Astrocyte (in vitro differentiated cells and primary cell): ENCODE measurements around the gene TMEM106B. TPM values are rescaled to one million over a fixed set of nuclear protein-coding genes. Genes with fewer than 3 reads are reported as not detected.
A peak's percentile ranks its signal among the peaks of the same experiment; 100 is the strongest.

Source experiments
- DNase-seq: peaks from one replicate; pipeline ENCODE4 v3.0.0-alpha.2; 2010; ENCODE audit warnings: low read depth
- FAIRE-seq: peaks from 2 replicates; lab custom pipeline; 2011; peaks lifted over from hg19 to GRCh38; lab: Jason Lieb, UNC
- H2AFZ ChIP-seq: 2 replicates; pipeline ENCODE4 v1.6.0; 2012; ENCODE audit warnings: low read depth, low read length, inconsistent platforms
- H3K27ac ChIP-seq: 2 replicates; pipeline ENCODE4 v1.5.1; 2011; ENCODE audit warnings: low read depth, low read length, inconsistent platforms
- H3K27me3 ChIP-seq: 2 replicates; pipeline ENCODE4 v1.6.0; 2011; ENCODE audit warnings: low read length, inconsistent platforms; ENCODE audit not compliant: insufficient read depth
- H3K36me3 ChIP-seq: 2 replicates; pipeline ENCODE4 v1.5.1; 2011; ENCODE audit warnings: low read length, inconsistent platforms; ENCODE audit not compliant: insufficient read depth
- H3K4me1 ChIP-seq: 2 replicates; pipeline ENCODE4 v1.5.1; 2011; ENCODE audit warnings: low read length, inconsistent platforms; ENCODE audit not compliant: insufficient read depth
- H3K4me2 ChIP-seq: 2 replicates; pipeline ENCODE4 v1.6.0; 2012; ENCODE audit warnings: low read length, inconsistent platforms
- H3K4me3 ChIP-seq: 2 replicates; pipeline ENCODE4 v1.5.1; 2011; ENCODE audit warnings: low read depth, mild to moderate bottlenecking, low read length, inconsistent platforms; ENCODE audit not compliant: insufficient read depth
- H3K79me2 ChIP-seq: 2 replicates; pipeline ENCODE4 v1.6.0; 2012; ENCODE audit warnings: mild to moderate bottlenecking, low read length, inconsistent platforms; ENCODE audit not compliant: insufficient read depth
- H3K9ac ChIP-seq: 2 replicates; pipeline ENCODE4 v1.6.0; 2012; ENCODE audit warnings: mild to moderate bottlenecking, low read length, inconsistent platforms
- H3K9me3 ChIP-seq: 2 replicates; pipeline ENCODE4 v1.5.1; 2012; ENCODE audit warnings: low read depth, mild to moderate bottlenecking, low read length, inconsistent platforms; ENCODE audit not compliant: insufficient read depth
- H4K20me1 ChIP-seq: 2 replicates; pipeline ENCODE4 v1.6.0; 2012; ENCODE audit warnings: low read length, inconsistent platforms; ENCODE audit not compliant: insufficient read depth
- H3K27ac Mint-ChIP-seq: one replicate; pipeline ENCODE4 v1.8.0; 2021; ENCODE audit warnings: mild to moderate bottlenecking, mixed read lengths; ENCODE audit not compliant: unreplicated experiment
- H3K27me3 Mint-ChIP-seq: one replicate; pipeline ENCODE4 v1.8.0; 2021; ENCODE audit warnings: low read depth, mixed read lengths; ENCODE audit not compliant: unreplicated experiment
- H3K36me3 Mint-ChIP-seq: one replicate; pipeline ENCODE4 v1.8.0; 2021; ENCODE audit warnings: low read depth, mixed read lengths; ENCODE audit not compliant: unreplicated experiment
- H3K4me1 Mint-ChIP-seq: one replicate; pipeline ENCODE4 v1.8.0; 2021; ENCODE audit warnings: low read depth, mixed read lengths; ENCODE audit not compliant: unreplicated experiment
- H3K4me3 Mint-ChIP-seq: one replicate; pipeline ENCODE4 v1.8.0; 2021; ENCODE audit warnings: mild to moderate bottlenecking, moderate library complexity, mixed read lengths; ENCODE audit not compliant: unreplicated experiment
- H3K9me3 Mint-ChIP-seq: one replicate; pipeline ENCODE4 v1.8.0; 2021; ENCODE audit warnings: mild to moderate bottlenecking, mixed read lengths; ENCODE audit not compliant: unreplicated experiment
- CTCF ChIP-seq: IDR thresholded peaks from 2 replicates; pipeline ENCODE4 v1.5.1; 2011; ENCODE audit warnings: low read depth, mild to moderate bottlenecking, inconsistent platforms, low read length, moderate library complexity; ENCODE audit not compliant: insufficient read depth
- EZH2 ChIP-seq: IDR thresholded peaks from 2 replicates; pipeline ENCODE4 v1.6.1; 2012; ENCODE audit warnings: mild to moderate bottlenecking, low read length, inconsistent platforms; ENCODE audit not compliant: insufficient read depth
- total RNA-seq: library from RNA; stranded (reverse); gene quantifications from 2 replicates; pipeline ENCODE4 v1.2.1, GENCODE V29; 2021

The TMEM106B gene
- total RNA-seq, 1 donor from 2014 or later = 42.9 TPM

GRCh38 chr7:12281038-12281437 lies 69.9 kb downstream of the TMEM106B start:
- H3K4me3 Mint-ChIP-seq = no peak overlapping the region
- H3K36me3 Mint-ChIP-seq = peaks cover 2% of the 10 kb centered on the region
- Histone ChIP-seq H2AFZ (no peak overlapping the region), H3K9ac (no peak overlapping the region), H3K36me3 (no peaks in the 10 kb centered on the region), H3K27me3 (no peaks in the 10 kb centered on the region), H4K20me1 (no peaks in the 10 kb centered on the region), H3K27ac (no peak overlapping the region), H3K4me1 (no peaks in the 10 kb centered on the region), H3K4me2 (no peak overlapping the region), H3K9me3 (no peaks in the 10 kb centered on the region), H3K4me3 (no peak overlapping the region), H3K79me2 (no peaks in the 10 kb centered on the region)
- peaks cover 4% of the 10 kb centered on the region for H3K4me1 Mint-ChIP-seq
- DNase-seq (peak; percentile 55), FAIRE-seq (no peak)
- H3K9me3 Mint-ChIP-seq = peaks cover 1% of the 10 kb centered on the region
- TF ChIP-seq CTCF (no peak), EZH2 (no peak)
- H3K27ac Mint-ChIP-seq = peak overlapping the region; percentile 14
- no peaks in the 10 kb centered on the region for H3K27me3 Mint-ChIP-seq

GRCh38 chr7:12287901-12288300 lies 76.8 kb downstream of the TMEM106B start:
- H3K36me3 ChIP-seq = no peaks in the 10 kb centered on the region
- DNase-seq (no peak), FAIRE-seq (no peak)
- H3K27me3 ChIP-seq = no peaks in the 10 kb centered on the region
- no peaks in the 10 kb centered on the region for H3K79me2 ChIP-seq
- H3K9me3 ChIP-seq = peaks cover 10% of the 10 kb centered on the region
- TF ChIP-seq EZH2 (no peak), CTCF (no peak)
- H3K4me1 ChIP-seq = no peaks in the 10 kb centered on the region
- H3K27ac Mint-ChIP-seq = no peak overlapping the region
- no peaks in the 10 kb centered on the region for H4K20me1 ChIP-seq
- no peak overlapping the region for H3K4me2 ChIP-seq
- H2AFZ ChIP-seq = no peak overlapping the region
- H3K9ac ChIP-seq = no peak overlapping the region
- H3K4me1 Mint-ChIP-seq = no peaks in the 10 kb centered on the region
- no peaks in the 10 kb centered on the region for H3K36me3 Mint-ChIP-seq
- H3K4me3 ChIP-seq = no peak overlapping the region
- H3K27ac ChIP-seq = no peak overlapping the region
- H3K27me3 Mint-ChIP-seq = no peaks in the 10 kb centered on the region
- H3K9me3 Mint-ChIP-seq = no peaks in the 10 kb centered on the region
- H3K4me3 Mint-ChIP-seq = no peak overlapping the region

- H3K27me3 ChIP-seq = no peaks in the 10 kb centered on the region
- H3K4me2 ChIP-seq = no peak overlapping the region
- peaks cover 10% of the 10 kb centered on the region for H3K9me3 ChIP-seq
- H3K36me3 ChIP-seq = no peaks in the 10 kb centered on the region
- H3K4me1 ChIP-seq = no peaks in the 10 kb centered on the region
- H3K27me3 Mint-ChIP-seq = no peaks in the 10 kb centered on the region
- no peak overlapping the region for H2AFZ ChIP-seq
- H3K27ac Mint-ChIP-seq = no peak overlapping the region
- no peaks in the 10 kb centered on the region for H3K79me2 ChIP-seq
- no peaks in the 10 kb centered on the region for H3K4me1 Mint-ChIP-seq
- TF ChIP-seq CTCF = no peak
- no peak for TF ChIP-seq EZH2
- no peak overlapping the region for H3K4me3 ChIP-seq
- no peak for FAIRE-seq
- no peaks in the 10 kb centered on the region for H3K9me3 Mint-ChIP-seq
- no peak overlapping the region for H3K9ac ChIP-seq
- H3K36me3 Mint-ChIP-seq = no peaks in the 10 kb centered on the region
- H3K27ac ChIP-seq = no peak overlapping the region
- no peaks in the 10 kb centered on the region for H4K20me1 ChIP-seq
- no peak for DNase-seq
- no peak overlapping the region for H3K4me3 Mint-ChIP-seq
Observed at GRCh38 chr7:12289996-12290395, 78.9 kb downstream of the TMEM106B start.
